Dendritic cell treated with granulocyte-macrophage colony-stimulating factor and Interleukin-4, amounts not matched to agents 40 ng/mL and 50 ng/mL, for 4 days (primary cell): Measurements from ENCODE around the gene ASIC4.
A peak's percentile ranks its signal among the peaks of the same experiment; 100 is the strongest.

Experiments
- H3K27ac Mint-ChIP-seq: one replicate; pipeline ENCODE4 v1.8.0; 2022; ENCODE audit warnings: mild to moderate bottlenecking, mixed read lengths
- H3K27me3 Mint-ChIP-seq: one replicate; pipeline ENCODE4 v1.8.0; 2022; ENCODE audit warnings: mild to moderate bottlenecking, mixed read lengths
- H3K36me3 Mint-ChIP-seq: one replicate; pipeline ENCODE4 v1.8.0; 2022; ENCODE audit warnings: low read depth, mixed read lengths
- H3K4me1 Mint-ChIP-seq: one replicate; pipeline ENCODE4 v1.8.0; 2022; ENCODE audit warnings: low read depth, mixed read lengths
- H3K4me3 Mint-ChIP-seq: one replicate; pipeline ENCODE4 v1.8.0; 2022; ENCODE audit warnings: mild to moderate bottlenecking, moderate library complexity, mixed read lengths
- H3K9me3 Mint-ChIP-seq: one replicate; pipeline ENCODE4 v1.8.0; 2022; ENCODE audit warnings: mixed read lengths
- intact Hi-C: fragments of 100-400 bp; cut with micrococcal nuclease; formaldehyde crosslinking; loops from one replicate; pipeline ENCODE4 v1.15.0; 2022

ASIC4 gene

GRCh38 chr2:219488844-219489194 lies 25.5 kb upstream of the ASIC4 start:
- Mint-ChIP-seq H3K4me1 (peaks cover 6% of the 10 kb centered on the region), H3K27me3 (peaks cover 85% of the 10 kb centered on the region), H3K27ac (no peak overlapping the region), H3K36me3 (no peaks in the 10 kb centered on the region), H3K9me3 (no peaks in the 10 kb centered on the region), H3K4me3 (no peak overlapping the region)
- intact Hi-C loops, result no loop called here

GRCh38 chr2:219489315-219489714 lies 25.0 kb upstream of the ASIC4 start:
- Mint-ChIP-seq H3K4me1 (peaks cover 2% of the 10 kb centered on the region), H3K4me3 (no peak overlapping the region), H3K27me3 (peaks cover 85% of the 10 kb centered on the region), H3K27ac (no peak overlapping the region), H3K36me3 (no peaks in the 10 kb centered on the region), H3K9me3 (no peaks in the 10 kb centered on the region)
- intact Hi-C loops, result no loop called here

GRCh38 chr2:219490186-219490585 lies 24.1 kb upstream of the ASIC4 start:
- no peaks in the 10 kb centered on the region for H3K4me1 Mint-ChIP-seq
- no peaks in the 10 kb centered on the region for H3K36me3 Mint-ChIP-seq
- H3K9me3 Mint-ChIP-seq, result no peaks in the 10 kb centered on the region
- H3K27ac Mint-ChIP-seq, result no peak overlapping the region
- H3K27me3 Mint-ChIP-seq, result peaks cover 87% of the 10 kb centered on the region
- H3K4me3 Mint-ChIP-seq, result no peak overlapping the region
- intact Hi-C loops, result no loop called here

- Mint-ChIP-seq H3K27ac (no peak overlapping the region), H3K4me1 (no peaks in the 10 kb centered on the region), H3K27me3 (peaks cover 87% of the 10 kb centered on the region), H3K36me3 (no peaks in the 10 kb centered on the region), H3K9me3 (no peaks in the 10 kb centered on the region), H3K4me3 (no peak overlapping the region)
- intact Hi-C loops, result no loop called here
These were observed 23.6 kb upstream of the ASIC4 start for GRCh38 chr2:219490600-219491130.

GRCh38 chr2:219491278-219491963 lies 22.9 kb upstream of the ASIC4 start:
- Mint-ChIP-seq H3K27ac (no peak overlapping the region), H3K4me1 (peaks cover 3% of the 10 kb centered on the region), H3K4me3 (no peak overlapping the region), H3K27me3 (peaks cover 87% of the 10 kb centered on the region), H3K9me3 (no peaks in the 10 kb centered on the region), H3K36me3 (no peaks in the 10 kb centered on the region)
- intact Hi-C loops, result no loop called here

GRCh38 chr2:219492575-219492974 lies 21.7 kb upstream of the ASIC4 start:
- Mint-ChIP-seq H3K4me3 (no peak overlapping the region), H3K9me3 (no peaks in the 10 kb centered on the region), H3K27me3 (peaks cover 88% of the 10 kb centered on the region), H3K36me3 (no peaks in the 10 kb centered on the region), H3K4me1 (peaks cover 15% of the 10 kb centered on the region), H3K27ac (no peak overlapping the region)
- intact Hi-C loops, result no loop called here

GRCh38 chr2:219493086-219493485 lies 21.2 kb upstream of the ASIC4 start:
- peaks cover 85% of the 10 kb centered on the region for H3K27me3 Mint-ChIP-seq
- no peaks in the 10 kb centered on the region for H3K9me3 Mint-ChIP-seq
- H3K36me3 Mint-ChIP-seq, result peaks cover 3% of the 10 kb centered on the region
- H3K4me3 Mint-ChIP-seq, result no peak overlapping the region
- H3K4me1 Mint-ChIP-seq, result peaks cover 20% of the 10 kb centered on the region
- no peak overlapping the region for H3K27ac Mint-ChIP-seq
- intact Hi-C loops, result no loop called here

- Mint-ChIP-seq H3K4me1 (peaks cover 37% of the 10 kb centered on the region), H3K36me3 (peaks cover 16% of the 10 kb centered on the region), H3K9me3 (no peaks in the 10 kb centered on the region), H3K4me3 (no peak overlapping the region), H3K27me3 (peaks cover 72% of the 10 kb centered on the region), H3K27ac (no peak overlapping the region)
- intact Hi-C loops, result loop anchor here (1.0 to 5.0 kb wide), 2 partner anchors 35 to 102 kb away; partner anchors contain the start of gene STK11IP
These were observed 19.2 kb upstream of the ASIC4 start for GRCh38 chr2:219494952-219495530.

GRCh38 chr2:219495531-219496122 lies 18.7 kb upstream of the ASIC4 start:
- H3K27ac Mint-ChIP-seq, result no peak overlapping the region
- peaks cover 40% of the 10 kb centered on the region for H3K4me1 Mint-ChIP-seq
- H3K27me3 Mint-ChIP-seq, result peaks cover 67% of the 10 kb centered on the region
- H3K9me3 Mint-ChIP-seq, result no peaks in the 10 kb centered on the region
- intact Hi-C loops, result loop anchor here (1.0 to 5.0 kb wide), 2 partner anchors 35 to 102 kb away; partner anchors contain the start of gene STK11IP
- H3K4me3 Mint-ChIP-seq, result no peak overlapping the region
- H3K36me3 Mint-ChIP-seq, result peaks cover 16% of the 10 kb centered on the region

- peaks cover 40% of the 10 kb centered on the region for H3K4me1 Mint-ChIP-seq
- no peak overlapping the region for H3K27ac Mint-ChIP-seq
- intact Hi-C loops, result loop anchor here (5.0 kb wide), 1 partner anchor 101 kb away; the partner anchor contains the start of gene STK11IP
These were observed 17.9 kb upstream of the ASIC4 start for GRCh38 chr2:219496247-219496824.

GRCh38 chr2:219496825-219497494 lies 17.3 kb upstream of the ASIC4 start:
- peaks cover 58% of the 10 kb centered on the region for H3K27me3 Mint-ChIP-seq
- H3K4me3 Mint-ChIP-seq, result peak overlapping the region; percentile 90

More at GRCh38 chr2:219496247-219496824, 17.9 kb upstream of the ASIC4 start:
- Mint-ChIP-seq H3K4me3 (peak overlapping the region; percentile 90), H3K9me3 (no peaks in the 10 kb centered on the region), H3K36me3 (peaks cover 20% of the 10 kb centered on the region), H3K27me3 (peaks cover 64% of the 10 kb centered on the region)

GRCh38 chr2:219497495-219498279 lies 16.6 kb upstream of the ASIC4 start:
- H3K36me3 Mint-ChIP-seq, result peaks cover 34% of the 10 kb centered on the region
- peak overlapping the region; percentile 90 for H3K4me3 Mint-ChIP-seq
- H3K27ac Mint-ChIP-seq, result peak overlapping the region; percentile 94
- H3K9me3 Mint-ChIP-seq, result no peaks in the 10 kb centered on the region
- intact Hi-C loops, result loop anchor here (1.0 to 5.0 kb wide), 2 partner anchors 100 to 109 kb away; partner anchors contain the start of gene STK11IP
- peaks cover 40% of the 10 kb centered on the region for H3K4me1 Mint-ChIP-seq
- H3K27me3 Mint-ChIP-seq, result peaks cover 51% of the 10 kb centered on the region

More at GRCh38 chr2:219496825-219497494, 17.3 kb upstream of the ASIC4 start:
- H3K36me3 Mint-ChIP-seq, result peaks cover 26% of the 10 kb centered on the region
- intact Hi-C loops, result loop anchor here (5.0 kb wide), 1 partner anchor 100 kb away; the partner anchor contains the start of gene STK11IP
- peak overlapping the region; percentile 94 for H3K27ac Mint-ChIP-seq
- no peaks in the 10 kb centered on the region for H3K9me3 Mint-ChIP-seq
- peaks cover 40% of the 10 kb centered on the region for H3K4me1 Mint-ChIP-seq
